B cell (primary cell): ENCODE measurements around the gene CLEC11A.

Source experiments
- CTCF ChIP-seq: fragments of 200-600 bp; IDR thresholded peaks from one replicate; pipeline ENCODE4 v1.8.0; 2022; ENCODE audit warnings: antibody characterized with exemption, mild to moderate bottlenecking
- EZH2 ChIP-seq: IDR thresholded peaks from 2 replicates; pipeline ENCODE4 v1.6.1; 2012; ENCODE audit warnings: borderline replicate concordance, low read depth, mild to moderate bottlenecking, moderate library complexity, low read length; ENCODE audit not compliant: insufficient read depth, poor library complexity, severe bottlenecking

GRCh38 chr19:50701367-50701985 lies 21.7 kb upstream of the CLEC11A start:
- TF ChIP-seq CTCF = no peak
- TF ChIP-seq EZH2 = no peak
